Measurements from ENCODE around the gene PODNL1. TPM values are rescaled to one million over a fixed set of nuclear protein-coding genes. Genes with fewer than 3 reads are reported as not detected.
A peak's percentile ranks its signal among the peaks of the same experiment; 100 is the strongest.

The PODNL1 gene
- total RNA-seq, 1 donor from 2014 or later, result 5.2 TPM

GRCh38 chr19:13957051-13957450, 18.8 kb upstream of the PODNL1 start:
- no peak for DNase-seq (ENCODE audit: extremely low spot score in 2 of 2)
- Histone ChIP-seq H3K9me3 (no peaks in the 10 kb centered on the region), H3K27me3 (no peaks in the 10 kb centered on the region), H3K36me3 (peaks cover 0 to 56% of the 10 kb centered on the region in 2 donors), H3K4me3 (no peak overlapping the region), H3K4me1 (peaks cover 15% of the 10 kb centered on the region), H3K27ac (no peak overlapping the region)
- intact Hi-C loops (cut with DNase I), result no loop called here
- TF ChIP-seq POLR2A (IDR thresholded peaks at IDR 0.05) (no peak), POLR2AphosphoS5 (IDR thresholded peaks at IDR 0.05; ENCODE audit: insufficient read depth in 1 of 2, low read depth in 1 of 2) (no peak)
- TF ChIP-seq, protein P1, sequence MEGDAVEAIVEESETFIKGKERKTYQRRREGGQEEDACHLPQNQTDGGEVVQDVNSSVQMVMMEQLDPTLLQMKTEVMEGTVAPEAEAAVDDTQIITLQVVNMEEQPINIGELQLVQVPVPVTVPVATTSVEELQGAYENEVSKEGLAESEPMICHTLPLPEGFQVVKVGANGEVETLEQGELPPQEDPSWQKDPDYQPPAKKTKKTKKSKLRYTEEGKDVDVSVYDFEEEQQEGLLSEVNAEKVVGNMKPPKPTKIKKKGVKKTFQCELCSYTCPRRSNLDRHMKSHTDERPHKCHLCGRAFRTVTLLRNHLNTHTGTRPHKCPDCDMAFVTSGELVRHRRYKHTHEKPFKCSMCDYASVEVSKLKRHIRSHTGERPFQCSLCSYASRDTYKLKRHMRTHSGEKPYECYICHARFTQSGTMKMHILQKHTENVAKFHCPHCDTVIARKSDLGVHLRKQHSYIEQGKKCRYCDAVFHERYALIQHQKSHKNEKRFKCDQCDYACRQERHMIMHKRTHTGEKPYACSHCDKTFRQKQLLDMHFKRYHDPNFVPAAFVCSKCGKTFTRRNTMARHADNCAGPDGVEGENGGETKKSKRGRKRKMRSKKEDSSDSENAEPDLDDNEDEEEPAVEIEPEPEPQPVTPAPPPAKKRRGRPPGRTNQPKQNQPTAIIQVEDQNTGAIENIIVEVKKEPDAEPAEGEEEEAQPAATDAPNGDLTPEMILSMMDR (IDR thresholded peaks at IDR 0.05), result no peak

GRCh38 chr19:13956365-13956744, 18.1 kb upstream of the PODNL1 start:
- Histone ChIP-seq H3K36me3 (peaks cover 0 to 56% of the 10 kb centered on the region in 2 donors), H3K4me1 (peaks cover 12% of the 10 kb centered on the region), H3K27me3 (no peaks in the 10 kb centered on the region), H3K4me3 (no peak overlapping the region), H3K9me3 (no peaks in the 10 kb centered on the region), H3K27ac (no peak overlapping the region)
- intact Hi-C loops (cut with DNase I), result no loop called here
- TF ChIP-seq, protein P1 (IDR thresholded peaks at IDR 0.05), result no peak
- TF ChIP-seq POLR2AphosphoS5 (IDR thresholded peaks at IDR 0.05; ENCODE audit: insufficient read depth in 1 of 2, low read depth in 1 of 2), result no peak
- no peak for TF ChIP-seq POLR2A (IDR thresholded peaks at IDR 0.05)
- DNase-seq (ENCODE audit: extremely low spot score in 2 of 2), result no peak

DNA sequence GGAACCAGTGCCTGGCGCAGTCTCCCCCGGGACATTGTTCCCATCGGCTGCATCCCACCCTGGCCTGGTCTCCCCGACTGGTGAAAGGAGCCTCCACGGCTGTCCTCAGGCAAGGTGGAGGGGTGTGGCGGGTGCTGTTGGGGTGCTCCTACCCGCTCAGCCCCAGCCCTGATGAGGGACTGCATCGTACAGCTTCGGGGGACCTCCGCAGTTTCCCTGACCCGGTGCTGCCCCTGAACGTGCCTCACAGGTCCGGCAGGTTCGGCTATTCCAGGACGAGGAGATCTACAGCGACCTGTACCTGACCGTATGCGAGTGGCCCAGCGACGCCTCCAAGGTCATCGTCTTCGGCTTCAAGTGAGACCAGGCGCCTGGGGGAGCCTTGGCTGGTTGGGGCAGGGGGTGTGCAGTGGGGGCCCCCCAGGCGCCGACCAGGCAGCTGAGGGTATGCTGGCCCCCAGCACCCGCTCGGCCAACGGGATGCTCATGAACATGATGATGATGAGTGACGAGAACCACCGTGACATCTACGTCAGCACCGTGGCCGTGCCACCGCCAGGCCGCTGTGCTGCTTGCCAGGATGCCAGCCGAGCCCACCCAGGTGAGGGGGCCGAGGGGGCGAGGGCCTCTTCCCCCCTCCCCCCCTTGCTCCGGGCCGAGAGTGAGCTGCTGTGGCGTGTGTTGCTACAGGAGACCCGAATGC, 17.6 kb upstream of the PODNL1 start:
- intact Hi-C loops (cut with DNase I), result no loop called here
- H3K36me3 ChIP-seq, result peaks cover 0 to 53% of the 10 kb centered on the region in 2 donors
- no peak for TF ChIP-seq POLR2A (IDR thresholded peaks at IDR 0.05)
- TF ChIP-seq, protein P1 (IDR thresholded peaks at IDR 0.05), result no peak
- TF ChIP-seq POLR2AphosphoS5 (IDR thresholded peaks at IDR 0.05; ENCODE audit: insufficient read depth in 1 of 2, low read depth in 1 of 2), result no peak
- H3K4me3 ChIP-seq, result no peak overlapping the region
- no peaks in the 10 kb centered on the region for H3K27me3 ChIP-seq
- H3K9me3 ChIP-seq, result no peaks in the 10 kb centered on the region
- no peak overlapping the region for H3K27ac ChIP-seq
- no peak for DNase-seq (ENCODE audit: extremely low spot score in 2 of 2)
- peaks cover 12% of the 10 kb centered on the region for H3K4me1 ChIP-seq

DNA sequence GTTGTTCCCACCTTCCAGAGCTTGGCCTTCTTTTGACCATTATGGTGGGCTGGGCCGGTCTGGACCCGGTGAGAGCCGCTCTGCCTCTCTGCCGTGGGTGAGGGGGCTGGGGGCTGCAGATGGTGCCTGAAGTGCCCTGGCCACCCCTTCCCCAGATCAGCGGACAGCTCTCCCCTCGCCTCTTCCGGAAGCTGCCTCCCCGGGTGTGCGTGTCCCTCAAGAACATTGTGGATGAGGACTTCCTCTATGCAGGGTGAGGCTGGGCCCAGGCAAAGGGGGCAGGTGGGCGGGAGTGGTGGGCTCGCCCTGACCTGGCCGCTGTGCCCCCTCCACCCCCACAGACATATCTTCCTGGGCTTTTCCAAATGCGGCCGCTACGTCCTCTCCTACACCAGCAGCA, 16.0 kb upstream of the PODNL1 start:
- Histone ChIP-seq H3K27ac (no peak overlapping the region), H3K36me3 (peaks cover 0 to 36% of the 10 kb centered on the region in 2 donors), H3K4me3 (no peak overlapping the region), H3K27me3 (no peaks in the 10 kb centered on the region), H3K4me1 (peaks cover 12% of the 10 kb centered on the region), H3K9me3 (no peaks in the 10 kb centered on the region)
- TF ChIP-seq, protein P1 (IDR thresholded peaks at IDR 0.05), result no peak
- TF ChIP-seq POLR2AphosphoS5 (IDR thresholded peaks at IDR 0.05; ENCODE audit: insufficient read depth in 1 of 2, low read depth in 1 of 2) (no peak), POLR2A (IDR thresholded peaks at IDR 0.05) (no peak)
- no peak for DNase-seq (ENCODE audit: extremely low spot score in 2 of 2)
- intact Hi-C loops (cut with DNase I), result no loop called here

- H3K4me1 ChIP-seq, result peaks cover 12% of the 10 kb centered on the region
- H3K4me3 ChIP-seq, result peak overlapping the region; percentile 83 to 89
- TF ChIP-seq POLR2AphosphoS5 (IDR thresholded peaks at IDR 0.05; ENCODE audit: insufficient read depth in 1 of 2, low read depth in 1 of 2), result no peak
- no peak for TF ChIP-seq POLR2A (IDR thresholded peaks at IDR 0.05)
- TF ChIP-seq, protein P1 (IDR thresholded peaks at IDR 0.05), result no peak
- DNase-seq (ENCODE audit: extremely low spot score in 2 of 2), result no peak
- intact Hi-C loops (cut with DNase I), result no loop called here
- no peaks in the 10 kb centered on the region for H3K27me3 ChIP-seq
- H3K9me3 ChIP-seq, result no peaks in the 10 kb centered on the region
- H3K27ac ChIP-seq, result peak overlapping the region; percentile 70
- peaks cover 0 to 26% of the 10 kb centered on the region in 2 donors for H3K36me3 ChIP-seq
These were observed 14.8 kb upstream of the PODNL1 start for GRCh38 chr19:13952931-13953531.
